Mesenchymal stem cell (in vitro differentiated cells and primary cell): Measurements from ENCODE around the gene IFT27.

Experiments
- DNase-seq: peaks from one replicate; pipeline ENCODE4 v3.0.0-alpha.2; 2013
- H2AFZ ChIP-seq: one replicate; pipeline ENCODE4 v1.6.1; 2013; ENCODE audit warnings: low read depth, mild to moderate bottlenecking, control low read depth, inconsistent platforms, low read length, moderate library complexity
- H2AK5ac ChIP-seq: 2 replicates; pipeline ENCODE4 v1.6.1; 2013; ENCODE audit warnings: low read length, moderate library complexity, mild to moderate bottlenecking, inconsistent platforms; ENCODE audit not compliant: severe bottlenecking
- H2BK120ac ChIP-seq: one replicate; pipeline ENCODE4 v1.6.1; 2013; ENCODE audit warnings: low read depth, mild to moderate bottlenecking, inconsistent platforms, low read length, moderate library complexity
- H2BK12ac ChIP-seq, 2 experiments: one replicate each; pipeline ENCODE4 v1.6.1; 2013; ENCODE audit warnings: inconsistent platforms in 2 of 2, low read length in 2 of 2, mild to moderate bottlenecking in 2 of 2, moderate library complexity in 2 of 2, control low read depth in 1 of 2
- H2BK15ac ChIP-seq: one replicate; pipeline ENCODE4 v1.6.1; 2013; ENCODE audit warnings: mild to moderate bottlenecking, low read depth, inconsistent platforms; ENCODE audit not compliant: poor library complexity, severe bottlenecking
- H2BK5ac ChIP-seq: 2 replicates; pipeline ENCODE4 v1.6.1; 2013; ENCODE audit warnings: low read depth, mild to moderate bottlenecking, low read length, control low read depth, inconsistent platforms; ENCODE audit not compliant: poor library complexity, severe bottlenecking
- H3K14ac ChIP-seq, 2 experiments: one replicate each; pipeline ENCODE4 v1.6.1; 2013; ENCODE audit warnings: inconsistent platforms in 2 of 2, low read length in 2 of 2, control low read depth in 1 of 2, mild to moderate bottlenecking in 1 of 2, moderate library complexity in 1 of 2
- H3K18ac ChIP-seq, 2 experiments: one replicate each; pipeline ENCODE4 v1.6.1; 2013; ENCODE audit warnings: inconsistent platforms in 2 of 2, low read length in 2 of 2, control low read depth in 1 of 2, low read depth in 1 of 2, mild to moderate bottlenecking in 1 of 2
- H3K23ac ChIP-seq, 2 experiments: one replicate each; pipeline ENCODE4 v1.6.1; 2013; ENCODE audit warnings: inconsistent platforms in 2 of 2, low read length in 2 of 2, mild to moderate bottlenecking in 2 of 2, moderate library complexity in 2 of 2, control low read depth in 1 of 2
- H3K27ac ChIP-seq: 2 replicates; pipeline ENCODE4 v1.5.1; 2013; ENCODE audit warnings: mild to moderate bottlenecking, moderate library complexity, low read length, control low read depth, inconsistent platforms; ENCODE audit not compliant: poor library complexity, severe bottlenecking
- H3K27me3 ChIP-seq, 2 experiments: 2 replicates each; pipeline versions ENCODE4 v1.6.1 to v1.7.0; 2013; ENCODE audit warnings: low read length in 2 of 2, mild to moderate bottlenecking in 2 of 2, moderate library complexity in 2 of 2, control low read depth in 1 of 2, inconsistent platforms in 1 of 2; ENCODE audit not compliant: control insufficient read depth in 1 of 2, insufficient read depth in 1 of 2
- H3K36me3 ChIP-seq, 2 experiments: 2 replicates each; pipeline versions ENCODE4 v1.6.1 to v1.7.0; 2013; ENCODE audit warnings: low read length in 2 of 2, control low read depth in 1 of 2, inconsistent platforms in 1 of 2, low read depth in 1 of 2, mild to moderate bottlenecking in 1 of 2; ENCODE audit not compliant: insufficient read depth in 2 of 2, control insufficient read depth in 1 of 2
- H3K4ac ChIP-seq, 2 experiments: one replicate each; pipeline ENCODE4 v1.6.1; 2013; ENCODE audit warnings: inconsistent platforms in 2 of 2, low read length in 2 of 2, mild to moderate bottlenecking in 2 of 2, moderate library complexity in 2 of 2, control low read depth in 1 of 2, low read depth in 1 of 2
- H3K4me1 ChIP-seq: 2 replicates; pipeline ENCODE4 v1.6.1; 2013; ENCODE audit warnings: low read depth, low read length, control low read depth; ENCODE audit not compliant: control insufficient read depth, insufficient read depth
- H3K4me2 ChIP-seq: 2 replicates; pipeline ENCODE4 v1.6.1; 2013; ENCODE audit warnings: low read length, mild to moderate bottlenecking, inconsistent platforms; ENCODE audit not compliant: poor library complexity, severe bottlenecking
- H3K4me3 ChIP-seq, 2 experiments: 2 replicates each; pipeline versions ENCODE4 v1.5.1 to v1.7.0; 2013; ENCODE audit warnings: low read length in 2 of 2, mild to moderate bottlenecking in 2 of 2, control low read depth in 1 of 2, low read depth in 1 of 2; ENCODE audit not compliant: insufficient read depth in 1 of 2
- H3K79me1 ChIP-seq: replicated peaks from 2 replicates; pipeline ENCODE4 v1.6.1; 2013; ENCODE audit warnings: mild to moderate bottlenecking, control low read depth, low read length, inconsistent platforms; ENCODE audit not compliant: poor library complexity, severe bottlenecking
- H3K9ac ChIP-seq: 2 replicates; pipeline ENCODE4 v1.7.0; 2013; ENCODE audit warnings: mild to moderate bottlenecking, low read length, moderate library complexity
- H3K9me3 ChIP-seq: 2 replicates; pipeline ENCODE4 v1.7.0; 2013; ENCODE audit warnings: mild to moderate bottlenecking, low read length; ENCODE audit not compliant: control insufficient read depth
- H4K8ac ChIP-seq: one replicate; pipeline ENCODE4 v1.6.1; 2013; ENCODE audit warnings: inconsistent platforms, mild to moderate bottlenecking, low read length, moderate library complexity
- H4K91ac ChIP-seq: one replicate; pipeline ENCODE4 v1.6.1; 2013; ENCODE audit warnings: mild to moderate bottlenecking, low read length, inconsistent platforms
- WGBS: methylation state at CpG from one replicate; pipeline ENCODE4 v1.1.7; 2013; ENCODE audit warnings: mixed read lengths; 5-methylcytosine and 5-hydroxymethylcytosine counted together

Gene IFT27

DNA sequence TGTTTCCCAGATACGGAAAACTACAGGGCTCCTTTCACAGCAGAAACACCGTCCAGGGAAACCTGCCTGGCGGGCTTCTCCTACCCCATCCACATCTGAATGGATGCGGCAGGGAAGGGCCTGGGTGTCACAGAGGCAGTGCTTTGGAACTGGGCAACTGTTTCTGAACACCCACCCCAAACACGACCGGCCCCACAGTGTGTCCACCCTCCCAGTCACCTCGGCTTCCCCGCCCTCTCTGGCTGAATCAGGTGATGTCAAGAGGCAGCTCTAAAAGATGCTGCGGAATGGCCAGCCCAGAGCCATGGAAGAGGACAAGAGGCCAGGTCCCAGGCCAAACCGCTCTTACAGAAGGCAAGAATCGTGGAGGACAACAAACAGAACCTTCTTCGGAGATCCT, 22.0 kb downstream of the IFT27 start:
- Histone ChIP-seq H2BK5ac (no peak overlapping the region), H4K8ac (no peak overlapping the region), H3K14ac (no peak overlapping the region), H3K4ac (no peak overlapping the region), H3K9me3 (no peaks in the 10 kb centered on the region), H4K91ac (no peak overlapping the region), H2BK15ac (no peak overlapping the region), H3K18ac (no peak overlapping the region), H2BK12ac (no peak overlapping the region), H3K23ac (no peak overlapping the region), H3K36me3 (no peaks in the 10 kb centered on the region), H3K4me2 (no peak overlapping the region), H3K4me3 (no peak overlapping the region), H3K79me1 (no peaks in the 10 kb centered on the region), H2AFZ (no peak overlapping the region), H3K27ac (no peak overlapping the region), H3K27me3 (peaks cover 32 to 48% of the 10 kb centered on the region in 2 experiments), H3K4me1 (no peaks in the 10 kb centered on the region), H2BK120ac (no peak overlapping the region), H2AK5ac (no peak overlapping the region), H3K9ac (no peak overlapping the region)
- WGBS: 83% methylated on average over 12 of the region's 12 CpGs
- DNase-seq: no peak

DNA sequence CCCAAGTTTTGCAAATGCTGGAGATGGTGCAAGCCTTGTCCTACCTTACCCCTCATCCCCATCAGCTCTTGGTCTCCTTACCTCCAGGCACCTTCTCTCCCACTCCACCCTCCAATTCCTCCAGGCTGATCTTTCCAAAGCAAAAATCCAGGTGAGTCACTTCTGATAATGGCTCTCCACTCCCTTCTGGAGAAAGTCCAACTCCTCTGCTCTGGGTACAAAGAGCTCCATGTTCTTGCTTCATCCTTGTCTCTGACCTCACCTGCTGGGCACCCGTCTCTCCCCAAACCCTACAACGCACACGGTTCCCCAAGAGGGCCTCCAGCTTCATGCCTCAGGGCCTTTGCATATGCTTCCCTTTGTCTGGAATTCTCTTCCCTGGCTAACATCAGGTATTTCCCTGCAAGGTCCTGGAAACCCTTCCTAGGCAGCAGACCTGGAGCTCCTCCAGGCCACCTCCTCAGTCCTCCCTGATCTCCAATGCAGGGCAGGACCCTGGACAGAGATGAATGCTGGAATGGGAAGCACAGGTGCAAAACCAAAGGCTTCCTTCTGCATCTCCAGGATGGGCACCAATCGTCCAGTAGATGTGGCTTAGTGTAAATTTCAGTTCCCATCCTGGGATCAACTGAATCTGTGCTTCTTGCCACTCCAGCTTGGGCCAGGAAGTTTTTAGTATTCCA, 22.7 kb downstream of the IFT27 start:
- H3K27ac ChIP-seq: no peak overlapping the region
- no peak overlapping the region for H3K18ac ChIP-seq
- no peak overlapping the region for H2BK5ac ChIP-seq
- no peak overlapping the region for H2AK5ac ChIP-seq
- no peak for DNase-seq
- H3K4ac ChIP-seq: no peak overlapping the region
- H3K4me3 ChIP-seq: no peak overlapping the region
- no peak overlapping the region for H3K4me2 ChIP-seq
- no peak overlapping the region for H2BK120ac ChIP-seq
- H3K79me1 ChIP-seq: no peaks in the 10 kb centered on the region
- peaks cover 32 to 48% of the 10 kb centered on the region in 2 experiments for H3K27me3 ChIP-seq
- no peak overlapping the region for H4K91ac ChIP-seq
- H4K8ac ChIP-seq: no peak overlapping the region
- H3K36me3 ChIP-seq: no peaks in the 10 kb centered on the region
- WGBS: 61% methylated on average over 4 of the region's 4 CpGs
- no peak overlapping the region for H3K23ac ChIP-seq
- H3K14ac ChIP-seq: no peak overlapping the region
- H2BK15ac ChIP-seq: no peak overlapping the region
- no peaks in the 10 kb centered on the region for H3K4me1 ChIP-seq
- no peak overlapping the region for H3K9ac ChIP-seq
- no peaks in the 10 kb centered on the region for H3K9me3 ChIP-seq
- no peak overlapping the region for H2AFZ ChIP-seq
- H2BK12ac ChIP-seq: no peak overlapping the region

DNA sequence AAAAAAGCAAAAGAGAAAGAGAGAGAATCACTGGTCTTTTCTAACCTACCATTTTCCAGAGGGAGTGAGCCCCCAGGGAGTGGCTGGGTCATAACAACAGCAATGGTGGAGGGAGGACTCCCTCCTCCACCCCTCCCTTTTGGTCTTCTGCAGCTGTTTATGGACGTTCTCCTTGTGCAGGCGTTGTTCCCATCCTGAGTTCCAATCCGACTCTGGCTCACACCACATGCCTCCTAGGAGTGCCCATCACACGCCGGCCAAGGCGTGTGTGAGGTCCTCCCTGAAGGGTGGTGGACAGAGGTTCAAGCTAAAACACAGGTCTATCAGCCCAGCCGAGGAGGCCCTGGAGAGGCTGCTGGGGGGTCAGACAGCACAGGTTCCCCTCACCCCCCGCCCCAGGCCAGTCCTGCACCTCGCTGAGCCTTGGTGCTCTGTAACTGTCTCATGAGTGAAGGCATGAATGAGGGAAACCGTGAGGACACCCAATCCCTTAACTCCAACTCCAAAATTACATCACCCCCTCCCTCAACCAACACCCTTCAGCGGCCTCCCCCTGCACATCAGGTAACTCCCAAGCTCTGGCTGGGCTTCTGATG, 29.4 kb downstream of the IFT27 start:
- WGBS: 73% methylated on average over 10 of the region's 11 CpGs
- no peaks in the 10 kb centered on the region for H3K36me3 ChIP-seq

DNA sequence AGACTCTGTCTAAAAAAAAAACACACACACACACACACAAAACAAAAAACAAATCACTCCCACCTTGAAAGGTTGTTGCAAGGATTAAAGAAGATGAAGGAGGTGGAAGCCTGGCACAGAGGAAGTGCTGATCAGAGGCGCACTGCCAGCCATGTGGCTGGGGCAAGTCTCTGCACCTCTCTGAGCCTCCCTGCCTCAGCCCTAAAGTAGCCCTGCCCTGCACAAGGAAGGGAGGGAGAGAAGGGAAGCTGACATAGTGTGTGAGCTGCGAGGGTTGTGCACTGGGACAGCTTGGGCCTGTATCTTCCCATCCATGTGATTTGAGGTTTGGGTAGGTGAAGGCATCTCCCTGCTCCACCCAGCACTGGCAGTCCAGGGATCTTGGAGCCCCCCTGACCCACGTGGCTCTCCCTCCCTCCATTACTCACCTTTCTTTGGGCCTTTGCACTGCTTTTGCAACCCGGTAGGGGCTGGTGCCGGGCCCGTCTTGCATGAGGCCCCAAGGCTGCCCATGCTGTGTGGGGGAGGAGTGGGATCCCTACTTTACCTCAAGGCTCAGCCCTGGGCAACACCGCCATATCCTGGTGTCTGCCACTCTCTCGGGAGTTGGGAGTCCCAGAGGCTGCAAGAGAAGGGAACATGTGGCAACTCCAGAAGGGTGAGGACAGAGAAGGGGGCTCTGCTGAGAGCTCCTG, 30.5 kb downstream of the IFT27 start:
- H3K79me1 ChIP-seq: no peaks in the 10 kb centered on the region
- H3K18ac ChIP-seq: no peak overlapping the region
- no peak overlapping the region for H2AFZ ChIP-seq
- no peaks in the 10 kb centered on the region for H3K9me3 ChIP-seq
- no peak overlapping the region for H2BK120ac ChIP-seq
- H4K8ac ChIP-seq: no peak overlapping the region
- peak overlapping the region in 1 of 2 experiments; percentile 31 for H3K23ac ChIP-seq
- no peak overlapping the region for H3K4me2 ChIP-seq
- no peak overlapping the region for H2BK12ac ChIP-seq
- no peak overlapping the region for H3K14ac ChIP-seq
- 68% methylated on average over 7 of the region's 8 CpGs for WGBS
- no peak overlapping the region for H3K27ac ChIP-seq
- H2BK15ac ChIP-seq: no peak overlapping the region
- no peak overlapping the region for H2BK5ac ChIP-seq
- H3K9ac ChIP-seq: no peak overlapping the region
- peaks cover 1% of the 10 kb centered on the region for H3K4me1 ChIP-seq
- H2AK5ac ChIP-seq: no peak overlapping the region
- no peak overlapping the region for H4K91ac ChIP-seq
- no peak overlapping the region for H3K4ac ChIP-seq
- no peak overlapping the region for H3K4me3 ChIP-seq
- H3K27me3 ChIP-seq: peaks cover 36 to 42% of the 10 kb centered on the region in 2 experiments
- no peaks in the 10 kb centered on the region for H3K36me3 ChIP-seq
- DNase-seq: no peak

More for the DNA sequence above, 29.4 kb downstream of the IFT27 start:
- H3K14ac ChIP-seq: no peak overlapping the region
- H3K4me3 ChIP-seq: no peak overlapping the region
- peaks cover 1% of the 10 kb centered on the region for H3K4me1 ChIP-seq
- H4K91ac ChIP-seq: no peak overlapping the region
- no peak overlapping the region for H2BK12ac ChIP-seq
- no peak overlapping the region for H2BK120ac ChIP-seq
- H2BK15ac ChIP-seq: no peak overlapping the region
- no peak overlapping the region for H3K23ac ChIP-seq
- H3K18ac ChIP-seq: no peak overlapping the region
- H2AK5ac ChIP-seq: no peak overlapping the region
- no peak for DNase-seq
- no peak overlapping the region for H4K8ac ChIP-seq
- H2AFZ ChIP-seq: no peak overlapping the region
- H3K9ac ChIP-seq: no peak overlapping the region
- H3K27ac ChIP-seq: no peak overlapping the region
- H3K27me3 ChIP-seq: peaks cover 36 to 38% of the 10 kb centered on the region in 2 experiments
- H3K4me2 ChIP-seq: no peak overlapping the region
- H3K79me1 ChIP-seq: no peaks in the 10 kb centered on the region
- H3K4ac ChIP-seq: no peak overlapping the region
- H2BK5ac ChIP-seq: no peak overlapping the region
- H3K9me3 ChIP-seq: no peaks in the 10 kb centered on the region
